CD14-positive monocyte (primary cell): ENCODE data around the gene TRAIP. TPM values are rescaled to one million over a fixed set of nuclear protein-coding genes. Genes with fewer than 3 reads are reported as not detected.

Source experiments
- DNase-seq, 3 donors: peaks; one replicate each; pipeline ENCODE4 v3.0.0-alpha.2; 2011 to 2022
- H2AFZ ChIP-seq: 2 replicates; pipeline ENCODE4 v1.6.0; 2012; ENCODE audit warnings: mild to moderate bottlenecking, low read depth, low read length, inconsistent platforms; ENCODE audit not compliant: insufficient read depth, poor library complexity, severe bottlenecking
- H3K27ac ChIP-seq, 2 donors: 1 replicate in 1 of 2; 2 replicates in 1 of 2; pipeline ENCODE4 v1.5.1; 2012 to 2013; ENCODE audit warnings: low read length in 2 of 2, control low read depth in 1 of 2, inconsistent platforms in 1 of 2, low read depth in 1 of 2, mild to moderate bottlenecking in 1 of 2
- H3K27me3 ChIP-seq, 2 donors: one replicate each; pipeline versions ENCODE4 v1.6.0 to v1.6.1; 2011 to 2013; ENCODE audit warnings: low read length in 2 of 2; ENCODE audit not compliant: control insufficient read depth in 2 of 2, insufficient read depth in 2 of 2
- H3K36me3 ChIP-seq, 2 donors: replicated peaks in 1 of 2; 1 replicate in 1 of 2; 2 replicates in 1 of 2; pipeline versions ENCODE4 v1.5.1 to v1.6.1; 2012 to 2013; ENCODE audit warnings: low read length in 2 of 2, control low read depth in 1 of 2, inconsistent platforms in 1 of 2, mild to moderate bottlenecking in 1 of 2; ENCODE audit not compliant: insufficient read depth in 2 of 2, control insufficient read depth in 1 of 2
- H3K4me1 ChIP-seq, 2 donors: 1 replicate in 1 of 2; 2 replicates in 1 of 2; pipeline versions ENCODE4 v1.5.1 to v1.6.1; 2012 to 2013; ENCODE audit warnings: low read length in 2 of 2, control low read depth in 1 of 2, inconsistent platforms in 1 of 2, mild to moderate bottlenecking in 1 of 2, moderate library complexity in 1 of 2; ENCODE audit not compliant: insufficient read depth in 2 of 2, control insufficient read depth in 1 of 2
- H3K4me2 ChIP-seq: replicated peaks from 2 replicates; pipeline ENCODE3; 2012; ENCODE audit warnings: low read length, moderate library complexity, mild to moderate bottlenecking; ENCODE audit not compliant: poor library complexity, severe bottlenecking; ENCODE audit errors: extremely low read depth
- H3K4me3 ChIP-seq, 3 experiments: fragments of 200-600 bp in 1 of 3; sonication (generic) in 1 of 3; replicated peaks in 1 of 3; 1 replicate in 2 of 3; 2 replicates in 1 of 3; pipeline ENCODE4 v1.5.1; 2011 to 2013; ENCODE audit warnings: low read length in 3 of 3, mild to moderate bottlenecking in 3 of 3, control low read depth in 2 of 3, low read depth in 2 of 3, inconsistent platforms in 1 of 3, moderate library complexity in 1 of 3
- H3K79me2 ChIP-seq: 2 replicates; pipeline ENCODE4 v1.6.0; 2012; ENCODE audit warnings: mild to moderate bottlenecking, control low read depth, inconsistent platforms, low read length, moderate library complexity; ENCODE audit not compliant: insufficient read depth
- H3K9ac ChIP-seq: 2 replicates; pipeline ENCODE4 v1.6.0; 2017; ENCODE audit warnings: low read length, mild to moderate bottlenecking; ENCODE audit not compliant: insufficient read depth, poor library complexity, severe bottlenecking
- H3K9me3 ChIP-seq, 2 donors: replicated peaks in 1 of 2; 1 replicate in 1 of 2; 2 replicates in 1 of 2; pipeline versions ENCODE4 v1.5.1 to v1.6.1; 2012 to 2013; ENCODE audit warnings: low read length in 2 of 2, control low read depth in 1 of 2; ENCODE audit not compliant: control insufficient read depth in 1 of 2, insufficient read depth in 1 of 2
- H4K20me1 ChIP-seq: 2 replicates; pipeline ENCODE4 v1.6.0; 2012; ENCODE audit warnings: mild to moderate bottlenecking, low read length, control low read depth, moderate library complexity; ENCODE audit not compliant: insufficient read depth
- H3K27ac Mint-ChIP-seq, 7 donors: one replicate each; pipeline ENCODE4 v1.8.0; 2020; ENCODE audit warnings: mild to moderate bottlenecking in 7 of 7, mixed read lengths in 7 of 7, moderate library complexity in 6 of 7, inconsistent platforms in 2 of 7
- H3K27me3 Mint-ChIP-seq, 3 donors: one replicate each; pipeline ENCODE4 v1.8.0; 2021 to 2022; ENCODE audit warnings: low read depth in 3 of 3, mild to moderate bottlenecking in 3 of 3, mixed read lengths in 3 of 3, moderate library complexity in 3 of 3, inconsistent platforms in 1 of 3
- H3K36me3 Mint-ChIP-seq, 2 donors: one replicate each; pipeline ENCODE4 v1.8.0; 2020; ENCODE audit warnings: mixed read lengths in 2 of 2, inconsistent platforms in 1 of 2, mild to moderate bottlenecking in 1 of 2
- H3K4me1 Mint-ChIP-seq: one replicate; pipeline ENCODE4 v1.8.0; 2020; ENCODE audit warnings: mild to moderate bottlenecking, mixed read lengths
- H3K4me3 Mint-ChIP-seq, 2 donors: one replicate each; pipeline ENCODE4 v1.8.0; 2020; ENCODE audit warnings: mild to moderate bottlenecking in 2 of 2, mixed read lengths in 2 of 2, moderate library complexity in 1 of 2
- H3K9me3 Mint-ChIP-seq, 7 donors: one replicate each; pipeline ENCODE4 v1.8.0; 2020 to 2022; ENCODE audit warnings: mixed read lengths in 7 of 7, mild to moderate bottlenecking in 6 of 7, moderate library complexity in 6 of 7, inconsistent platforms in 2 of 7
- WGBS: methylation state at CpG from one replicate; pipeline ENCODE4 v1.1.5; 2013; ENCODE audit warnings: missing lambda C conversion rate; ENCODE audit not compliant: insufficient coverage; 5-methylcytosine and 5-hydroxymethylcytosine counted together
- intact Hi-C, 2 donors: fragments of 100-400 bp; cut with micrococcal nuclease; formaldehyde crosslinking; loops; one replicate each; pipeline versions ENCODE4 v1.15.0 to v1.15.1; 2023
- polyA plus RNA-seq, 3 donors: library from polyadenylated mRNA; depleted of rRNA in 1 of 3; unstranded in 2 of 3; stranded (reverse) in 1 of 3; fragments of 300-500 nt in 2 of 3; fragments of >200 nt in 1 of 3; fragmentation: Illumina TruSeq in 2 of 3; gene quantifications; 1 replicate in 2 of 3; 2 replicates in 1 of 3; pipeline ENCODE4 v1.2.3, GENCODE V29; 2012 to 2021
- TF ChIP-seq, protein P1 (sequence below): fragments of 200-600 bp; IDR thresholded peaks from one replicate; pipeline ENCODE4 v1.8.0; 2022; ENCODE audit warnings: antibody characterized with exemption, mild to moderate bottlenecking

TRAIP gene
- polyA plus RNA-seq, 3 donors: 0.68 to 1.1 (median 0.95) TPM

DNA sequence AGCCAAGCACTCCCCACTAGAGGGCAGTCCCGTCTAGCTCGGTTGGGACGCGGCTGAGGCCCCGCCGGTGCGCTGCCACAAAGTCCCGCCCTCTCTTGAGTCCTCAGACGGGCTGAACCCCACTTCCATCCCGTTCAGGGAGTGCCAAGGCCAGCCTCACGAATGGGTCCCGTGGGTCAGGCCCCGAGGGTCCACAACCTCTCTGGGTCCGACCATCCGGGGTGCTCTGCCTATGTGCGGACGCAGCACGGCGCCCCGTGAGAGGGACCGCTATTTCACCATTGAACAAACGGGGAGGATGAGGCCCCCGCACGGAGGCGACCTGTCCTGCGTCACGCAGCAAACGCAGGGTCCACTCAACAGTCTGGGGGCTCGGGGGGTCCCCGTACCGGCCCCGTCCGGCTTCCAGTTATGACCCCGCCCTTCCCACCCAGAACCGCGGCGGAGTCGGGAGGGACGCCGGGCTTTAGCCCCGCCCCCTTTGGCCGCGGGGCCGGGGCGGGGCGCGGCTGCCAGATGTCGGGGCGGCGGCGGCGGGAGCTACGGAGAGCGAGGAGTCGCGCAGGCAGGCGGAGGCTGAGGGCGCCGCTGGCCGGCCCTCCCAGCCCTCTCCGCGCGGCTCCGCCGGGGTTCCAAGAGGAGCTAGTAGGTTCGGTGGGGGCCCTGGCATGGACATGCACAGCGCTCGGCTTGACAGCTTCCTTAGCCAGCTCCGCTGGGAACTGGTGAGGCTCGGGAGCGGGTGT lies 53.5 kb downstream of the TRAIP start, which contains the start of gene INKA1:
INKA1 (plus strand) TSS at position 543 of the 746 bp plus-strand sequence; CDS start at position 675, 132 bp downstream.
- Mint-ChIP-seq H3K27me3 (peaks cover 15 to 22% (median 17%) of the 10 kb centered on the region in 3 donors), H3K36me3 (peaks cover 12 to 14% of the 10 kb centered on the region in 2 donors), H3K4me1 (peaks cover 56% of the 10 kb centered on the region), H3K9me3 (peaks cover 0 to 3% (median 0%) of the 10 kb centered on the region in 7 donors), H3K4me3 (peak within 1 kb of the TSS; percentile 90 to 95), H3K27ac (peak within 1 kb of the TSS; percentile 83 to 93 (median 92))
- peaks cover 46 to 56% of the 10 kb centered on the region in 2 donors for H3K4me1 ChIP-seq
- intact Hi-C loops: loop anchor here (1.0 to 2.0 kb wide), 2 partner anchors 36 kb away; no protein-coding TSS in a partner anchor
- peaks cover 0 to 5% of the 10 kb centered on the region in 2 donors for H3K27me3 ChIP-seq
- peak within 1 kb of the TSS; percentile 45 to 84 for H3K27ac ChIP-seq
- H3K9ac ChIP-seq: peak within 1 kb of the TSS; percentile 70
- H3K4me3 ChIP-seq: peak within 1 kb of the TSS; percentile 76 to 99 (median 99)
- H4K20me1 ChIP-seq: peaks cover 8% of the 10 kb centered on the region
- TF ChIP-seq, protein P1, sequence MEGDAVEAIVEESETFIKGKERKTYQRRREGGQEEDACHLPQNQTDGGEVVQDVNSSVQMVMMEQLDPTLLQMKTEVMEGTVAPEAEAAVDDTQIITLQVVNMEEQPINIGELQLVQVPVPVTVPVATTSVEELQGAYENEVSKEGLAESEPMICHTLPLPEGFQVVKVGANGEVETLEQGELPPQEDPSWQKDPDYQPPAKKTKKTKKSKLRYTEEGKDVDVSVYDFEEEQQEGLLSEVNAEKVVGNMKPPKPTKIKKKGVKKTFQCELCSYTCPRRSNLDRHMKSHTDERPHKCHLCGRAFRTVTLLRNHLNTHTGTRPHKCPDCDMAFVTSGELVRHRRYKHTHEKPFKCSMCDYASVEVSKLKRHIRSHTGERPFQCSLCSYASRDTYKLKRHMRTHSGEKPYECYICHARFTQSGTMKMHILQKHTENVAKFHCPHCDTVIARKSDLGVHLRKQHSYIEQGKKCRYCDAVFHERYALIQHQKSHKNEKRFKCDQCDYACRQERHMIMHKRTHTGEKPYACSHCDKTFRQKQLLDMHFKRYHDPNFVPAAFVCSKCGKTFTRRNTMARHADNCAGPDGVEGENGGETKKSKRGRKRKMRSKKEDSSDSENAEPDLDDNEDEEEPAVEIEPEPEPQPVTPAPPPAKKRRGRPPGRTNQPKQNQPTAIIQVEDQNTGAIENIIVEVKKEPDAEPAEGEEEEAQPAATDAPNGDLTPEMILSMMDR: peak; percentile 95
- H3K36me3 ChIP-seq: peaks cover 0 to 7% of the 10 kb centered on the region in 2 donors
- H2AFZ ChIP-seq: peak within 1 kb of the TSS; percentile 98
- H3K4me2 ChIP-seq: peak within 1 kb of the TSS; percentile 99
- no peaks in the 10 kb centered on the region for H3K9me3 ChIP-seq
- WGBS: under 1% methylated on average over 71 of the region's 71 CpGs
- DNase-seq: peak; percentile 78 to 86 (median 80)
- peaks cover 12% of the 10 kb centered on the region for H3K79me2 ChIP-seq

DNA sequence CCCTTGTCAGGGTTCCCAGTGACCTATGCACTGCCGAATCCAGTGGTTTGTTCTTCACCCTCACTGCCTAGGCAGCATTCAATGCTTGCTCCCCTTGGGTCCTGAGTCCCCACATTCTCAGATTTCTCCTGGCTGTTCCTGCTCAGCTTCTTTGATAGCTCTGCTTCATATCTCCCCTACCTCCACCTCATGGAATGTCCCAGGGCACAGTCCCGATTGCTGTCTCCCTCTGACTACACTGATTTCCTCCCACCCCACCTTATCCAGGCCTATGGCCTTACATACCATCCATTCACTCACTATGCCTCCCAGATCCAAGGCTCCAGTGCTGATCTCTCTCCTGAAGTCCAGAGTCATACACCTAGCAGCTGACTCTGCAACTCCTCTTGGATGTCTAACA lies 55.2 kb downstream of the TRAIP start:
- intact Hi-C loops: no loop called here
- peaks cover 8% of the 10 kb centered on the region for H4K20me1 ChIP-seq
- Mint-ChIP-seq H3K4me3 (peak overlapping the region in 1 of 2 donors; percentile 95), H3K36me3 (peaks cover 7 to 9% of the 10 kb centered on the region in 2 donors), H3K27ac (no peak overlapping the region), H3K27me3 (peaks cover 17 to 22% (median 17%) of the 10 kb centered on the region in 3 donors), H3K9me3 (peaks cover 0 to 7% (median 0%) of the 10 kb centered on the region in 7 donors), H3K4me1 (peaks cover 42% of the 10 kb centered on the region)
- 90% methylated on average over 2 of the region's 2 CpGs for WGBS
- no peak for DNase-seq
- H3K9ac ChIP-seq: no peak overlapping the region
- no peak overlapping the region for H3K27ac ChIP-seq
- H3K36me3 ChIP-seq: no peaks in the 10 kb centered on the region
- H3K4me1 ChIP-seq: peaks cover 29 to 41% of the 10 kb centered on the region in 2 donors
- TF ChIP-seq, protein P1: no peak
- no peaks in the 10 kb centered on the region for H3K9me3 ChIP-seq
- H3K79me2 ChIP-seq: peaks cover 12% of the 10 kb centered on the region
- H3K4me2 ChIP-seq: no peak overlapping the region
- peaks cover 0 to 5% of the 10 kb centered on the region in 2 donors for H3K27me3 ChIP-seq
- no peak overlapping the region for H2AFZ ChIP-seq
- H3K4me3 ChIP-seq: no peak overlapping the region
